HG03095 (cell line): ENCODE results near the gene PRRT1B.

Source experiments
- ATAC-seq: cut with Tn5 transposase; IDR thresholded peaks from one replicate; pipeline ENCODE4 v1.9.1; 2021; ENCODE audit warnings: moderate library complexity; ENCODE audit not compliant: unreplicated experiment

The PRRT1B gene

GRCh38 chr9:131594906-131595665 is 49.8 kb downstream of the PRRT1B start:
- ATAC-seq, result no peak

GRCh38 chr9:131595696-131596429 is 50.5 kb downstream of the PRRT1B start:
- no peak for ATAC-seq

DNA sequence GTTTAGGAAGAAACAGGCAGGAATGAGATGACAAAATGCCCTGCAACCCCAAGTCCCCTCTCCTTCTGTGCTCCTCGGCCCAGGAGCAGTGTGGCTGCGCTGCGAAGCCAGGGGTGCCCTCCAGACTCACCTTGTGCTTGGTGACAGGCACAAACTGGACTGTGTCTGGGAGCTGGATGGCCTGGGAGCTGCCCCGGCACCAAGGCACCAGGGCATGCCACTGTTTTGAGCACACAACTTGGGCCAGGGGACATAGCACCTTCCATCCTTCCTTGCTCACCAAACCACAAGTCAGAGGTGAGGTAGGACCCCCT is 51.1 kb downstream of the PRRT1B start:
- ATAC-seq, result no peak

- ATAC-seq, result no peak
These were observed 51.9 kb downstream of the PRRT1B start for GRCh38 chr9:131597246-131597645.

GRCh38 chr9:131598121-131598520 is 52.8 kb downstream of the PRRT1B start:
- ATAC-seq, result no peak

- no peak for ATAC-seq
These were observed 56.4 kb downstream of the PRRT1B start for GRCh38 chr9:131601683-131602181.

DNA sequence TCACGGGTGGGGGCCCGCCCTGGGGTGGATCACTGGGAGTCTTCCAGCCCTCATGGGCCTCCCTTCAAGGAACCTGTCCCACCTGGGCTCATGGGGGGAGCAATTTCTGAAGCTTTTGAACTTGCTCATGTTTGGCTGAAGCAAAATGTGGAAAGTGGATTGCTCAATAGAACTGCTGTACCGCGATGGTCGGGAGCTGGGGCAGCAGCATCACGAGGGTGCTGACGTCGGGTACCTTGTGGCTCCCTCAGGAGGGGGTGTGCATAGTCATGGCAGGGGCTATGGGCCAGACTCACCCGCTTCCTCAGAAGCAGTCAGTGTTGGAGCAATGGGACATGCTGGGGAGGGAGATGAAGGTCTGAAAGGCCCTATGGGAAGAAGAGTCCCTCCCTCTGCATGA is 57.9 kb downstream of the PRRT1B start:
- ATAC-seq, result no peak

GRCh38 chr9:131603711-131604439 is 58.6 kb downstream of the PRRT1B start:
- ATAC-seq, result no peak

DNA sequence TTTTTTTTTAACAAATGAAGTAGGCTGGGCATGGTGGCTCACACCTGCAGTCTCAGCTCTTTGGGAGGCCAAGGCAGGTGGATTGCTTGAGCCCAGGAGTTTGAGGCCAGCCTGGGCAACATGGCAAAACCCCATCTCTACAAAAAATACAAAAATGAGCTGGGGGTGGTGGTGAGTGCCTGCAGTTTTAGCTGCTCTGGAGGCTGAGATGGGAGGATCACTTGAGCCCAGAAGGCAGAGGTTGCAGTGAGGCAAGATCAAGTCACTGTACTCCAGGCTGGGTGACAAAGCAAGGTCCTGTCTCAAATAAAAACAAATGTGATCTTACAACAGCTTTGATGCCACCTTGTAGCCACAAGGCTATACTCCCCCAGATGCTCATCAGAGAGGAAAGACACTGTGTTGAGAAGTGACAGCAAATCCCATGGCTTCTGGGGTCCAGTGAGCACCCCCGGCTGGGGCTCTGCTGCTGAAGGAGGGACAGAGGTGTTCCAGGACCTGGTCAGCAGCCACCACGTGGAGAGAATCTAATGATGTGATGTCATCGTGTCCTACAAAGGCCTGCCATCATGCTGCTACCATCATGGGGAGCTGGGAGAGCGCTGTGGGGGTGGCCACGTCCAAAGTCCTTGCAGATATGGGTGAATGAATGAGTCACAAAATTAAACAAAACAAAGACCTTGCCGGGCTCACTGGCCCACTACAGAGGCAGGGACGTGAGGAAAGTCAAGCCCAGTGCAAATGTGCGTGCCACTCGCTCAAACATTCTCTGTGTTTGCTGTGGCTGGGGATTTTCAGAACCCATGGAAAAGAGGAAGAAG is 60.7 kb downstream of the PRRT1B start:
- ATAC-seq, result no peak

DNA sequence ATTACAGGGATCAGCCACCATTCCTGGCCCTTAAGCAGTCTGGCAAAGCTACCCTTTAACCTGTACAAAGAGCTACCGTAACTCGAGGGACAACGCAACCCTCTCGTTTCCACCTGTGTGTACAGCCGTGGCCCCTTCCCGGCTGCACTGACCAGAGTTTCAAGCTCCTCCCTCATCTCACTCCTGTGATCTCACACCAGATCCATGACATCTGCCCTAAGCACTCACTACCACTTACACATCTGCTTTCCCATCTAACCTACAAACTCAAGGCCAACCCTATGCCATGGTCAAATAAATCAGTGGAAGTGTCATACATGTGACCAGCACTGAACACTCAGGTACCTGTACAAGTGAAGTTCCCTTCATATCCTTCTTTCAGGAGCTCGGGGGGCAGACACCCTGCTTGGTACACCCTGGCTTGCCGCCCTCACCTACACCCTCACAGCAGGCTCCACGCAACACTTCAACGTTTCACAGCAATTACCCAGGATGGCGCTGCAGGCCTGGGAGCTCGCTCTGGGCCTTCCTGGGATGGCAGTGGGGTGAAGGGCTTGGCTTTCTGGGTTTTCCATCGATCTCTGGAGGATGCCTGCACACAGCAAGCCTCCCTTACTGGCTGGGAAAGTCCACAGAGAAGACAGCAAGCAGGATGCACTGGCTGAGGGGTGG is 61.7 kb downstream of the PRRT1B start:
- no peak for ATAC-seq

DNA sequence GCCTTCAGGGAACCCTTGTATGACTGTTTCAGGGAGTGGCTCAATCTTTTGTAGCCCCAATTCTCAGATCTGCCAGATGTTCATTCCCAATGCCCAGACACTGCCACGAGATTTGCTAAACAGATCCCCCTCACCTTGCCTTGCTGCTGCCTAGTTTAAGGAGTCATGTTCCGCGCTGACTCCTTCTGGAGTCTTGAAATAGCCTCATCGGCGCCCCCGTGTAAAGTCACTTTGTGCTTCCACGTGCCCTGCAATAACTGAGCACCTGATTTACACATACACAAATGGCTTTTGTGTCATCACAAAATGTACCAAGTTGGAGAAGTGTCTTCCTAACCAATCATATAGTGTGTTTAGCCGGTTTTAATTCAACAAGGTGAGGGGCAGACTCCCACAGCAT is 62.3 kb downstream of the PRRT1B start:
- ATAC-seq, result no peak

GRCh38 chr9:131608493-131609037 is 63.2 kb downstream of the PRRT1B start:
- ATAC-seq, result no peak
